Muscle of leg (tissue), 11 donors: ENCODE data around the gene TMEM204. TPM values are rescaled to one million over a fixed set of nuclear protein-coding genes. Genes with fewer than 3 reads are reported as not detected.

Source experiments
- DNase-seq: peaks from one replicate; pipeline ENCODE4 v3.0.0; 2013
- H3K27ac ChIP-seq: one replicate; pipeline ENCODE4 v1.5.1; 2013; ENCODE audit warnings: mild to moderate bottlenecking, low read length, control low read depth
- H3K27me3 ChIP-seq: one replicate; pipeline ENCODE4 v1.6.1; 2013; ENCODE audit warnings: low read length; ENCODE audit not compliant: control insufficient read depth, insufficient read depth
- H3K36me3 ChIP-seq: one replicate; pipeline ENCODE4 v1.6.1; 2013; ENCODE audit warnings: low read length; ENCODE audit not compliant: control insufficient read depth, insufficient read depth
- H3K4me1 ChIP-seq: one replicate; pipeline ENCODE4 v1.6.1; 2013; ENCODE audit warnings: low read length; ENCODE audit not compliant: control insufficient read depth, insufficient read depth
- H3K4me3 ChIP-seq: one replicate; pipeline ENCODE4 v1.5.1; 2013; ENCODE audit warnings: low read length, control low read depth
- H3K9me3 ChIP-seq: replicated peaks from 2 replicates; pipeline ENCODE4 v1.6.1; 2013; ENCODE audit warnings: low read depth, low read length; ENCODE audit not compliant: control insufficient read depth
- WGBS: methylation state at CpG from one replicate; pipeline ENCODE4 v1.1.5; 2013; ENCODE audit warnings: missing lambda C conversion rate; ENCODE audit not compliant: insufficient coverage; 5-methylcytosine and 5-hydroxymethylcytosine counted together
- polyA plus RNA-seq, 8 donors: library from polyadenylated mRNA; unstranded; fragments of 120-200 nt; gene quantifications; one replicate each; pipeline versions ENCODE4 v1.2.1 to v1.2.3, GENCODE V29; 2013; ENCODE audit warnings: inconsistent platforms in 1 of 8, low replicate concordance in 1 of 8; ENCODE audit not compliant: insufficient read length in 8 of 8, insufficient read depth in 1 of 8
- total RNA-seq: library from RNA; stranded (reverse); fragments of 120-200 nt; gene quantifications from one replicate; pipeline ENCODE4 v1.2.4, GENCODE V29; 2013

The TMEM204 gene
- total and polyA plus RNA-seq, 9 donors: 14.6 to 22.2 (median 18.0) TPM

- Histone ChIP-seq H3K4me3 (no peak overlapping the region), H3K36me3 (peaks cover 18% of the 10 kb centered on the region), H3K9me3 (no peaks in the 10 kb centered on the region), H3K27me3 (no peaks in the 10 kb centered on the region), H3K27ac (no peak overlapping the region), H3K4me1 (no peaks in the 10 kb centered on the region)
- WGBS: 79% methylated on average over 5 of the region's 7 CpGs
- DNase-seq: no peak
Measured at GRCh38 chr16:1571012-1571671, 37.7 kb downstream of the TMEM204 start.

- Histone ChIP-seq H3K9me3 (no peaks in the 10 kb centered on the region), H3K4me1 (no peaks in the 10 kb centered on the region), H3K27me3 (no peaks in the 10 kb centered on the region), H3K36me3 (peaks cover 25% of the 10 kb centered on the region), H3K27ac (no peak overlapping the region), H3K4me3 (no peak overlapping the region)
- DNase-seq: no peak
- 72% methylated on average over 6 of the region's 7 CpGs for WGBS
Measured at GRCh38 chr16:1572673-1573072, 39.2 kb downstream of the TMEM204 start.

- Histone ChIP-seq H3K36me3 (peaks cover 27% of the 10 kb centered on the region), H3K9me3 (no peaks in the 10 kb centered on the region), H3K4me3 (no peak overlapping the region), H3K27ac (no peak overlapping the region), H3K4me1 (no peaks in the 10 kb centered on the region), H3K27me3 (no peaks in the 10 kb centered on the region)
- no peak for DNase-seq
- 87% methylated on average over 5 of the region's 5 CpGs for WGBS
Measured at GRCh38 chr16:1573301-1573700, 39.8 kb downstream of the TMEM204 start.

- Histone ChIP-seq H3K27me3 (no peaks in the 10 kb centered on the region), H3K36me3 (peaks cover 25% of the 10 kb centered on the region), H3K4me3 (no peak overlapping the region), H3K4me1 (no peaks in the 10 kb centered on the region), H3K9me3 (no peaks in the 10 kb centered on the region), H3K27ac (no peak overlapping the region)
- DNase-seq: no peak
Measured at GRCh38 chr16:1575578-1575977, 42.1 kb downstream of the TMEM204 start.

- WGBS: 83% methylated on average over 4 of the region's 5 CpGs
- H3K9me3 ChIP-seq: no peaks in the 10 kb centered on the region
- no peaks in the 10 kb centered on the region for H3K27me3 ChIP-seq
- H3K4me1 ChIP-seq: no peaks in the 10 kb centered on the region
- no peak for DNase-seq
- peaks cover 39% of the 10 kb centered on the region for H3K36me3 ChIP-seq
- H3K4me3 ChIP-seq: no peak overlapping the region
- no peak overlapping the region for H3K27ac ChIP-seq
Measured at GRCh38 chr16:1579214-1579613, 45.7 kb downstream of the TMEM204 start.

- WGBS: 66% methylated on average over 5 of the region's 12 CpGs
- peaks cover 45% of the 10 kb centered on the region for H3K36me3 ChIP-seq
- DNase-seq: no peak
- H3K27ac ChIP-seq: no peak overlapping the region
- no peak overlapping the region for H3K4me3 ChIP-seq
- H3K4me1 ChIP-seq: no peaks in the 10 kb centered on the region
- no peaks in the 10 kb centered on the region for H3K27me3 ChIP-seq
- H3K9me3 ChIP-seq: no peaks in the 10 kb centered on the region
Measured at GRCh38 chr16:1580256-1580655, 46.8 kb downstream of the TMEM204 start.

- Histone ChIP-seq H3K4me1 (no peaks in the 10 kb centered on the region), H3K27me3 (no peaks in the 10 kb centered on the region), H3K9me3 (no peaks in the 10 kb centered on the region), H3K36me3 (peaks cover 47% of the 10 kb centered on the region), H3K4me3 (no peak overlapping the region), H3K27ac (no peak overlapping the region)
- WGBS: 90% methylated on average over 1 of the region's 6 CpGs
- no peak for DNase-seq
Measured at GRCh38 chr16:1580956-1581355, 47.5 kb downstream of the TMEM204 start.

GRCh38 chr16:1581804-1582203 lies 48.3 kb downstream of the TMEM204 start:
- no peak for DNase-seq
- 85% methylated on average over 9 of the region's 9 CpGs for WGBS
- peaks cover 51% of the 10 kb centered on the region for H3K36me3 ChIP-seq

GRCh38 chr16:1583180-1583579 lies 49.7 kb downstream of the TMEM204 start:
- H3K27me3 ChIP-seq: no peaks in the 10 kb centered on the region
- H3K9me3 ChIP-seq: no peaks in the 10 kb centered on the region
- peaks cover 52% of the 10 kb centered on the region for H3K36me3 ChIP-seq
- H3K4me1 ChIP-seq: no peaks in the 10 kb centered on the region
- WGBS: 77% methylated on average over 11 of the region's 15 CpGs
- H3K27ac ChIP-seq: no peak overlapping the region
- no peak for DNase-seq
- H3K4me3 ChIP-seq: no peak overlapping the region

More at GRCh38 chr16:1581804-1582203, 48.3 kb downstream of the TMEM204 start:
- no peak overlapping the region for H3K27ac ChIP-seq
- no peaks in the 10 kb centered on the region for H3K4me1 ChIP-seq
- no peaks in the 10 kb centered on the region for H3K27me3 ChIP-seq
- H3K9me3 ChIP-seq: no peaks in the 10 kb centered on the region
- H3K4me3 ChIP-seq: no peak overlapping the region

- DNase-seq: no peak
- no peaks in the 10 kb centered on the region for H3K27me3 ChIP-seq
- H3K27ac ChIP-seq: no peak overlapping the region
- WGBS: 57% methylated on average over 3 of the region's 8 CpGs
- H3K4me1 ChIP-seq: no peaks in the 10 kb centered on the region
- no peak overlapping the region for H3K4me3 ChIP-seq
- no peaks in the 10 kb centered on the region for H3K9me3 ChIP-seq
- peaks cover 58% of the 10 kb centered on the region for H3K36me3 ChIP-seq
Measured at GRCh38 chr16:1584926-1585484, 51.5 kb downstream of the TMEM204 start.
